CD4-positive, CD25-positive, alpha-beta regulatory T cell (primary cell): ENCODE measurements around the gene PLEKHH1. TPM values are rescaled to one million over a fixed set of nuclear protein-coding genes. Genes with fewer than 3 reads are reported as not detected.
A peak's percentile ranks its signal among the peaks of the same experiment; 100 is the strongest.
"Not testable (repeated sequence)": the region's sequence is repeated elsewhere in the genome, so short reads cannot be mapped to it uniquely, and the experiment has no call there.

Experiments used
- ATAC-seq, 2 donors: fragments of 150-1000 bp; cut with Tn5 transposase; one replicate each; pipeline ENCODE4 v1.10.0; 2021; ENCODE audit warnings: low read depth in 2 of 2, moderate number of reproducible peaks in 2 of 2, moderate library complexity in 1 of 2
- DNase-seq, 3 donors: peaks; one replicate each; pipeline versions ENCODE4 v3.0.0 to v3.0.0-alpha.2; 2012 to 2022; ENCODE audit warnings: mixed read lengths in 1 of 3
- H3K27ac ChIP-seq: one replicate; pipeline ENCODE4 v1.7.0; 2013; ENCODE audit warnings: mild to moderate bottlenecking, low read length; ENCODE audit not compliant: insufficient read depth, poor library complexity, severe bottlenecking
- H3K27me3 ChIP-seq: one replicate; pipeline ENCODE4 v1.7.0; 2013; ENCODE audit warnings: low read length; ENCODE audit not compliant: control insufficient read depth, insufficient read depth
- H3K36me3 ChIP-seq: one replicate; pipeline ENCODE4 v1.7.0; 2013; ENCODE audit warnings: mild to moderate bottlenecking, low read length, moderate library complexity; ENCODE audit not compliant: control insufficient read depth, insufficient read depth
- H3K4me1 ChIP-seq: 2 replicates; pipeline ENCODE4 v1.7.0; 2013; ENCODE audit warnings: mild to moderate bottlenecking, low read length; ENCODE audit not compliant: insufficient read depth, control insufficient read depth, poor library complexity, severe bottlenecking
- H3K4me3 ChIP-seq: one replicate; pipeline ENCODE4 v1.7.0; 2013; ENCODE audit warnings: low read depth, mild to moderate bottlenecking, low read length, moderate library complexity
- H3K9me3 ChIP-seq, 2 experiments: 1 replicate in 1 of 2; 2 replicates in 1 of 2; pipeline ENCODE4 v1.7.0; 2013; ENCODE audit warnings: low read length in 2 of 2, mild to moderate bottlenecking in 1 of 2, moderate library complexity in 1 of 2; ENCODE audit not compliant: control insufficient read depth in 2 of 2
- H3K27ac Mint-ChIP-seq, 3 donors: one replicate each; pipeline ENCODE4 v1.8.0; 2020 to 2022; ENCODE audit warnings: mild to moderate bottlenecking in 3 of 3, mixed read lengths in 3 of 3, moderate library complexity in 2 of 3
- H3K27me3 Mint-ChIP-seq: one replicate; pipeline ENCODE4 v1.8.0; 2022; ENCODE audit warnings: mild to moderate bottlenecking, mixed read lengths
- H3K36me3 Mint-ChIP-seq: one replicate; pipeline ENCODE4 v1.8.0; 2020; ENCODE audit warnings: mixed read lengths
- H3K4me1 Mint-ChIP-seq, 4 donors: one replicate each; pipeline ENCODE4 v1.8.0; 2020 to 2022; ENCODE audit warnings: mixed read lengths in 4 of 4, mild to moderate bottlenecking in 1 of 4
- H3K4me3 Mint-ChIP-seq, 4 donors: one replicate each; pipeline ENCODE4 v1.8.0; 2020 to 2022; ENCODE audit warnings: mild to moderate bottlenecking in 4 of 4, mixed read lengths in 4 of 4, moderate library complexity in 3 of 4
- H3K9me3 Mint-ChIP-seq, 7 donors: one replicate each; pipeline ENCODE4 v1.8.0; 2020 to 2022; ENCODE audit warnings: mixed read lengths in 7 of 7, mild to moderate bottlenecking in 3 of 7, moderate library complexity in 2 of 7
- polyA plus RNA-seq, 4 donors: library from polyadenylated mRNA; unstranded; fragments of 300-500 nt; fragmentation: Illumina TruSeq; gene quantifications; one replicate each; pipeline ENCODE4 v1.2.3, GENCODE V29; 2021
- total RNA-seq: library from RNA; stranded (reverse); gene quantifications from one replicate; pipeline ENCODE4 v1.2.3, GENCODE V29; 2022

The PLEKHH1 gene
- total and polyA plus RNA-seq, 5 donors from 2014 or later: 0.05 to 0.24 (median 0.15) TPM; not detected in 2

- H3K27ac ChIP-seq, H3K27me3 ChIP-seq, H3K4me1 ChIP-seq, ATAC-seq, H3K4me3 ChIP-seq, H3K9me3 ChIP-seq, DNase-seq, H3K9me3 Mint-ChIP-seq, H3K27me3 Mint-ChIP-seq: not testable (repeated sequence)
- H3K36me3 Mint-ChIP-seq: peaks cover 18% of the 10 kb centered on the region
- H3K36me3 ChIP-seq: peaks cover 44% of the 10 kb centered on the region
- H3K4me1 Mint-ChIP-seq: peaks cover 21 to 32% (median 26%) of the 10 kb centered on the region in 4 donors
- H3K4me3 Mint-ChIP-seq: peak overlapping the region in 1 of 4 donors; percentile 10
- peak overlapping the region in 1 of 3 donors; percentile 38 for H3K27ac Mint-ChIP-seq
Observed at GRCh38 chr14:67593650-67594049, 60.6 kb downstream of the PLEKHH1 start.

- H3K36me3 ChIP-seq: peaks cover 34% of the 10 kb centered on the region
- H3K4me3 Mint-ChIP-seq: peak overlapping the region in 1 of 4 donors; percentile 2
- peak overlapping the region in 2 of 3 donors; percentile 0 to 72 for H3K27ac Mint-ChIP-seq
- peaks cover 18% of the 10 kb centered on the region for H3K4me1 ChIP-seq
- H3K27me3 Mint-ChIP-seq: no peaks in the 10 kb centered on the region
- H3K27me3 ChIP-seq: no peaks in the 10 kb centered on the region
- no peaks in the 10 kb centered on the region for H3K9me3 Mint-ChIP-seq
- no peak overlapping the region for H3K4me3 ChIP-seq
- peaks cover 15% of the 10 kb centered on the region for H3K36me3 Mint-ChIP-seq
- H3K27ac ChIP-seq: no peak overlapping the region
- H3K4me1 Mint-ChIP-seq: peaks cover 26 to 47% (median 38%) of the 10 kb centered on the region in 4 donors
- H3K9me3 ChIP-seq: no peaks in the 10 kb centered on the region
- ATAC-seq: no peak
- no peak for DNase-seq
Observed at GRCh38 chr14:67595392-67595791, 62.3 kb downstream of the PLEKHH1 start.

GRCh38 chr14:67599698-67600561 is 66.8 kb downstream of the PLEKHH1 start, which contains the start of gene PIGH:
PIGH (minus strand) TSS chr14:67600268; CDS start chr14:67600203, 65 bp downstream.
- Mint-ChIP-seq H3K36me3 (peaks cover 11% of the 10 kb centered on the region), H3K9me3 (no peaks in the 10 kb centered on the region), H3K27me3 (peaks cover 9% of the 10 kb centered on the region), H3K27ac (peak within 1 kb of the TSS; percentile 93 to 98 (median 98)), H3K4me3 (peak within 1 kb of the TSS; percentile 95 to 98 (median 96)), H3K4me1 (peaks cover 22 to 54% (median 38%) of the 10 kb centered on the region in 4 donors)
- DNase-seq (peak; percentile 91 to 94 (median 93)), ATAC-seq (peak; percentile 98)
- Histone ChIP-seq H3K9me3 (no peaks in the 10 kb centered on the region), H3K4me1 (peaks cover 18% of the 10 kb centered on the region), H3K4me3 (peak within 1 kb of the TSS; percentile 89), H3K27ac (peak within 1 kb of the TSS; percentile 71), H3K27me3 (no peaks in the 10 kb centered on the region), H3K36me3 (no peaks in the 10 kb centered on the region)

- H3K36me3 Mint-ChIP-seq, H3K9me3 ChIP-seq, DNase-seq, H3K9me3 Mint-ChIP-seq, H3K36me3 ChIP-seq, H3K27me3 ChIP-seq: not testable (repeated sequence)
- Mint-ChIP-seq H3K4me1 (peaks cover 18 to 49% (median 33%) of the 10 kb centered on the region in 4 donors), H3K4me3 (peak overlapping the region; percentile 95 to 98 (median 96)), H3K27ac (peak overlapping the region in 2 of 3 donors; percentile 93 to 98), H3K27me3 (peaks cover 11% of the 10 kb centered on the region)
- Histone ChIP-seq H3K4me1 (peaks cover 18% of the 10 kb centered on the region), H3K4me3 (peak overlapping the region; percentile 35), H3K27ac (peak overlapping the region; percentile 71)
- ATAC-seq: peak in 1 of 2 donors; percentile 2
Observed at GRCh38 chr14:67600562-67600974, 67.5 kb downstream of the PLEKHH1 start.

GRCh38 chr14:67602076-67602475 is 69.0 kb downstream of the PLEKHH1 start:
- H3K27ac ChIP-seq: no peak overlapping the region
- Mint-ChIP-seq H3K4me1 (peaks cover 17 to 36% (median 27%) of the 10 kb centered on the region in 4 donors), H3K36me3 (no peaks in the 10 kb centered on the region), H3K27ac (peak overlapping the region in 2 of 3 donors; percentile 31 to 93), H3K9me3 (no peaks in the 10 kb centered on the region), H3K4me3 (peak overlapping the region in 3 of 4 donors; percentile 19 to 95 (median 82)), H3K27me3 (peaks cover 11% of the 10 kb centered on the region)
- H3K36me3 ChIP-seq: no peaks in the 10 kb centered on the region
- H3K4me3 ChIP-seq: no peak overlapping the region
- ATAC-seq (no peak), DNase-seq (no peak)
- H3K27me3 ChIP-seq: no peaks in the 10 kb centered on the region
- peaks cover 18% of the 10 kb centered on the region for H3K4me1 ChIP-seq
- no peaks in the 10 kb centered on the region for H3K9me3 ChIP-seq

GRCh38 chr14:67602995-67603545 is 70.0 kb downstream of the PLEKHH1 start:
- no peaks in the 10 kb centered on the region for H3K27me3 ChIP-seq
- Mint-ChIP-seq H3K4me3 (peak overlapping the region in 1 of 4 donors; percentile 42), H3K9me3 (no peaks in the 10 kb centered on the region), H3K27ac (no peak overlapping the region), H3K27me3 (peaks cover 11% of the 10 kb centered on the region), H3K4me1 (peaks cover 8 to 27% (median 18%) of the 10 kb centered on the region in 4 donors), H3K36me3 (no peaks in the 10 kb centered on the region)
- no peak overlapping the region for H3K4me3 ChIP-seq
- H3K27ac ChIP-seq: no peak overlapping the region
- no peaks in the 10 kb centered on the region for H3K9me3 ChIP-seq
- H3K4me1 ChIP-seq: peaks cover 15% of the 10 kb centered on the region
- no peak for ATAC-seq
- DNase-seq: no peak
- no peaks in the 10 kb centered on the region for H3K36me3 ChIP-seq

- Mint-ChIP-seq H3K36me3 (no peaks in the 10 kb centered on the region), H3K4me3 (no peak overlapping the region), H3K27ac (no peak overlapping the region), H3K9me3 (no peaks in the 10 kb centered on the region), H3K27me3 (peaks cover 32% of the 10 kb centered on the region), H3K4me1 (no peaks in the 10 kb centered on the region)
- Histone ChIP-seq H3K9me3 (no peaks in the 10 kb centered on the region), H3K27ac (no peak overlapping the region), H3K27me3 (no peaks in the 10 kb centered on the region), H3K4me3 (no peak overlapping the region), H3K4me1 (no peaks in the 10 kb centered on the region), H3K36me3 (no peaks in the 10 kb centered on the region)
- ATAC-seq: no peak
- DNase-seq: no peak
Observed at GRCh38 chr14:67607646-67608045, 74.6 kb downstream of the PLEKHH1 start.
